ENCODE data around the gene TNRC6C. TPM values are rescaled to one million over a fixed set of nuclear protein-coding genes. Genes with fewer than 3 reads are reported as not detected.

Gene TNRC6C
- total and polyA plus RNA-seq, 9 of the 15 experiments (the other 6 are each of a cell fraction or from before 2014, with no cell fraction given), result 0.20 to 4.9 (median 2.3) TPM

GRCh38 chr17:78045316-78045715 lies 86.8 kb downstream of the TNRC6C start:
- intact Hi-C loops (cut with micrococcal nuclease) (no loop called here), in situ Hi-C loops (cut with MboI) (no loop called here)
- Histone ChIP-seq H3K9ac (ENCODE audit: insufficient read depth in 1 of 2, low read depth in 2 of 2, low read length in 2 of 2) (no peak overlapping the region), H3K79me2 (ENCODE audit: control insufficient read depth, insufficient read depth, low read length) (no peaks in the 10 kb centered on the region), H3K4me2 (ENCODE audit: insufficient read depth, low read length) (no peak overlapping the region), H3K36me3 (ENCODE audit: control insufficient read depth, insufficient read depth, low read length) (peaks cover 15% of the 10 kb centered on the region), H3K9me3 (replicated peaks; ENCODE audit: control insufficient read depth, insufficient read depth, low read depth, low read length) (no peaks in the 10 kb centered on the region), H3K27me3 (ENCODE audit: control insufficient read depth in 2 of 2, insufficient read depth in 2 of 2, low read length in 2 of 2) (no peaks in the 10 kb centered on the region), H3K9me1 (ENCODE audit: control insufficient read depth, insufficient read depth, low read length) (no peaks in the 10 kb centered on the region), H3K27ac (ENCODE audit: extremely low read depth, low read depth, low read length) (no peak overlapping the region), H4K20me1 (replicated peaks; ENCODE audit: control insufficient read depth, insufficient read depth, low read length) (no peaks in the 10 kb centered on the region), H3K4me3 (no peak overlapping the region), H2AFZ (ENCODE audit: low read depth, low read length) (no peak overlapping the region), H3K4me1 (replicated peaks in 1 of 2; ENCODE audit: control insufficient read depth in 2 of 2, insufficient read depth in 2 of 2, low read length in 2 of 2) (peaks cover 24 to 29% of the 10 kb centered on the region in 2 experiments; a peak in 4 of 5 replicates)
- POLR2A ChIA-PET, result no interaction called here
- TF ChIP-seq ZNF277 (CRISPR knock-in tag; IDR thresholded peaks at IDR 0.05; ENCODE audit: borderline replicate concordance) (no peak), RBM25 (IDR thresholded peaks at IDR 0.05; ENCODE audit: low read depth, low read length, severe bottlenecking) (no peak), ZBTB7A (IDR thresholded peaks at IDR 0.05; ENCODE audit: borderline replicate concordance, control insufficient read depth, low read depth, low read length) (no peak), ZNF184 (CRISPR knock-in tag; IDR thresholded peaks at IDR 0.05) (no peak), CCAR2 (IDR thresholded peaks at IDR 0.05; ENCODE audit: low read depth, low read length) (no peak), KAT2B (IDR thresholded peaks at IDR 0.05; ENCODE audit: low read depth, low read length) (no peak), CHCHD3 (CRISPR knock-in tag; IDR thresholded peaks at IDR 0.05) (no peak), TAF9B (IDR thresholded peaks at IDR 0.05; ENCODE audit: partially characterized antibody) (no peak), E2F5 (CRISPR knock-in tag; IDR thresholded peaks at IDR 0.05) (no peak), CREB3L1 (IDR thresholded peaks at IDR 0.05; ENCODE audit: borderline replicate concordance, low read depth) (no peak), TAF15 (IDR thresholded peaks at IDR 0.05; ENCODE audit: low read depth, low read length) (no peak), ZNF197 (CRISPR knock-in tag; IDR thresholded peaks at IDR 0.05; ENCODE audit: low read depth) (no peak), ARID3A (IDR thresholded peaks at IDR 0.05; ENCODE audit: borderline replicate concordance, low read depth, low read length) (no peak), GABPB1 (CRISPR knock-in tag; IDR thresholded peaks at IDR 0.05) (no peak), PHB2 (IDR thresholded peaks at IDR 0.05; ENCODE audit: low read depth) (no peak), FOXP1 (CRISPR knock-in tag; IDR thresholded peaks at IDR 0.05) (no peak), DACH1 (IDR thresholded peaks at IDR 0.05; ENCODE audit: partially characterized antibody) (no peak)
- no peak for ATAC-seq
- CTCF ChIA-PET (ENCODE audit: low intra/inter-chr PET ratio), result no interaction called here
- no peak for FAIRE-seq
- 89% methylated on average over 5 of the region's 5 CpGs for WGBS (ENCODE audit: insufficient coverage, low coverage, missing lambda C conversion rate)
- BruUV-seq (replicated peaks), result no TSS peak
- no peak for DNase-seq (ENCODE audit: extremely low read depth in 1 of 4, low spot score in 3 of 4)
